ENCODE measurements around the gene GPR4. TPM values are rescaled to one million over a fixed set of nuclear protein-coding genes. Genes with fewer than 3 reads are reported as not detected.

The GPR4 gene
- total RNA-seq, 3 donors from 2014 or later: 0.84 to 1.0 (median 1.0) TPM

DNA sequence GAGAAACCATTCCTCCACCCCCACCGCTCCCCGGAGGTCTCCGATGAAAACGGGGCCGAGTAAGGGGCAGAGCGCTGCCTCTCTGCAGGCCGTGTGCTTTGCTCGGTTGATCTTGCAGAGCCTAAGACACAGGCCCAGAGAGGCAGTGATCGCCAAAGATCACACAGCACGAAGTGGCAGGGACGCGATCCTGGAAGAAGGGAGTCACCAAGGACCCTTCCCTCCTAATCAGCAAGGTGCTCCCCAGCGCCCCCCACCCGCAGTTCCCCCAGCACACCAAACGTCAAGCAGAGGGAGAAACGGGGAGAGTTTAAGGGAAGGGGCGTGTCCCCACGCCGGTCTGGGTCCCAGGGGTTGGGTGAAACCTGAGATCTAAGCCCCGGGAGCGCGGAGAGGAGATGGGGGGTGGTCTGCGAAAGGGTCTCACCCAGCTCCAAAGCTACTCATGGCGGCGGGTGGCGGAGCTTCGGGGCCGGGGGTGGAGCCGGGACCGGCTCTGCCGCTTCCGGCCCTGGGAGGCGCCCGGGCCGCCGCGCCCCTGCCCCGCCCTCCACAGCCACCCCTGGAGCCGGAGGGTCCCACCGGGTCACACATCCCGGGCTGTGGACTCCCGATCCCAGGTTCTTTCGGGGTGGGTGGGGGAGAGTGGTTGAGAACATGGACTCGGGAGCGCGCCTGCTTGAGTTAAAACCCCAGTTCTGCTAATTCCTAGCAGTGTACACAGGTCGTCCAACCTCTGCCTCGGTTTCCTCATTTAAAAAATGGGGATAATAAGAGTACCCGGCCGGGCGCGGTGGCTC lies 37.1 kb upstream of the GPR4 start, which contains the start of gene EML2:
Gene EML2, minus strand, starts transcription at position 468 of the 800 bp plus-strand sequence. Its CDS starts 21 bp downstream, at position 447.
- H3K36me3 ChIP-seq (ENCODE audit: low read depth): no peaks in the 10 kb centered on the region
- no peaks in the 10 kb centered on the region for H3K9me3 ChIP-seq
- ATAC-seq: peak; percentile 67
- peak; percentile 80 to 86 (median 83) for DNase-seq
- TF ChIP-seq, protein P1, sequence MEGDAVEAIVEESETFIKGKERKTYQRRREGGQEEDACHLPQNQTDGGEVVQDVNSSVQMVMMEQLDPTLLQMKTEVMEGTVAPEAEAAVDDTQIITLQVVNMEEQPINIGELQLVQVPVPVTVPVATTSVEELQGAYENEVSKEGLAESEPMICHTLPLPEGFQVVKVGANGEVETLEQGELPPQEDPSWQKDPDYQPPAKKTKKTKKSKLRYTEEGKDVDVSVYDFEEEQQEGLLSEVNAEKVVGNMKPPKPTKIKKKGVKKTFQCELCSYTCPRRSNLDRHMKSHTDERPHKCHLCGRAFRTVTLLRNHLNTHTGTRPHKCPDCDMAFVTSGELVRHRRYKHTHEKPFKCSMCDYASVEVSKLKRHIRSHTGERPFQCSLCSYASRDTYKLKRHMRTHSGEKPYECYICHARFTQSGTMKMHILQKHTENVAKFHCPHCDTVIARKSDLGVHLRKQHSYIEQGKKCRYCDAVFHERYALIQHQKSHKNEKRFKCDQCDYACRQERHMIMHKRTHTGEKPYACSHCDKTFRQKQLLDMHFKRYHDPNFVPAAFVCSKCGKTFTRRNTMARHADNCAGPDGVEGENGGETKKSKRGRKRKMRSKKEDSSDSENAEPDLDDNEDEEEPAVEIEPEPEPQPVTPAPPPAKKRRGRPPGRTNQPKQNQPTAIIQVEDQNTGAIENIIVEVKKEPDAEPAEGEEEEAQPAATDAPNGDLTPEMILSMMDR (IDR thresholded peaks at IDR 0.05): no peak
- peaks cover 29% of the 10 kb centered on the region for H3K4me1 ChIP-seq (ENCODE audit: low read depth)
- intact Hi-C loops (cut with DNase I, micrococcal nuclease): no loop called here
- H3K4me3 ChIP-seq: peak within 1 kb of the TSS; percentile 41

DNA sequence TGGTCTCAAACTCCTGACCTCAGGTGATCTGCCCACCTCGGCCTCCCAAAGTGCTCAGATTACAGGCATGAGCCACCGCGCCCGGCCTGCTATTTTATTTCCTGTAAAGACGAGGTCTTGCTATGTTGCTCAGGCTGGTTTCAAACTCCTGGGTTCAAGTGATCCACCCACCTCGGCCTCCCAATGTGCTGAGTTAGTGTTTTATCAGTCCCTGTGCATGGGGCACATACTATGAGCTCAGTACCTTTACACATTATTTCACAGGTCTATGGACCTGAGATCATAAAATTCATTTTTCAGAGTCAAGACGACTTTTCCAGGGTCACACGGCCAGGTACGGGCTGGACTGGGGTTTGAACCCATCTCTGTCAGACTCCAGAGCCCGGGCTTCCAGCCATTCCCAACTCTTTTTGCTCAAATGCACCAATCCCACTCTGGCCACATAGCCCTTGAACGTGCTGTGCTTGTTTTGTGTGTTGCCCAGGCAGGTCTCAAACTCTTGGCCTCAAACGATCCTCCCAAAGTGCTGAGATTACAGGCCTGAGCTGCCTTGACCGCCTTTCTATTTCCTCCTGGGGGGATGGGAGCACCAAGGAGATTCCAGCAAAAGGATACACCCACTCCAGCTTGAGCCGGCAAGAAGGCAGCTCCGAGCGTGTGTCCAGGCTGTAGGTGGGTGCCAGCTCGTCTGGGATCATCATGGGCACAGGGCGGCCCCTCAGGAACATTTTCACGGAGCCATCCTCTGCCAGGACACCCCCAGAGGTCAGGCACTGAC lies 36.1 kb upstream of the GPR4 start:
- Histone ChIP-seq H3K4me1 (ENCODE audit: low read depth) (peaks cover 28% of the 10 kb centered on the region), H3K9me3 (no peaks in the 10 kb centered on the region), H3K36me3 (ENCODE audit: low read depth) (no peaks in the 10 kb centered on the region), H3K4me3 (no peak overlapping the region)
- TF ChIP-seq, protein P1 (IDR thresholded peaks at IDR 0.05): no peak
- intact Hi-C loops (cut with DNase I, micrococcal nuclease): no loop called here
- DNase-seq (peak; percentile 68 to 80 (median 68)), ATAC-seq (peak; percentile 51)

DNA sequence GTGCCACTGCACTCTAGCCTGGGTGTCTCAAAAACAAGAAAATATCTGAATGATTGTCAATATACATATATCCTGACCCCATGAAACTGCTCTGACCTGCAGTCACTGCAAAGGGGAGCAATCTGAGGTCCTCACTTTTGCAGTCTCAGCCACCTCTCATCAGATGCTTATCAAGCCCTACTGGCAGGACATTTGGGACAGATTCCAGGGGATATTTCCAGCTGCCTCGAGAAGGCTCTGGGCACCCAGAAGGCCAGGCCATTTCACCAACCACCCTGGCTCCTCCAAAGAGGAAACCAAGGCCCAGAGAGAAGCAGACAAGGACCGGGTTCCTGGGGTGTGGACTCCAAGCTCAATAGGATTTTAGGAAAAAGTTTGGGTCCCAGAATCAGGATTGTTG lies 34.9 kb upstream of the GPR4 start:
- ATAC-seq: no peak
- no peak overlapping the region for H3K4me3 ChIP-seq
- TF ChIP-seq, protein P1 (IDR thresholded peaks at IDR 0.05): no peak
- peaks cover 26% of the 10 kb centered on the region for H3K4me1 ChIP-seq (ENCODE audit: low read depth)
- no peaks in the 10 kb centered on the region for H3K36me3 ChIP-seq (ENCODE audit: low read depth)
- intact Hi-C loops (cut with DNase I, micrococcal nuclease): no loop called here
- no peaks in the 10 kb centered on the region for H3K9me3 ChIP-seq
- DNase-seq: no peak

DNA sequence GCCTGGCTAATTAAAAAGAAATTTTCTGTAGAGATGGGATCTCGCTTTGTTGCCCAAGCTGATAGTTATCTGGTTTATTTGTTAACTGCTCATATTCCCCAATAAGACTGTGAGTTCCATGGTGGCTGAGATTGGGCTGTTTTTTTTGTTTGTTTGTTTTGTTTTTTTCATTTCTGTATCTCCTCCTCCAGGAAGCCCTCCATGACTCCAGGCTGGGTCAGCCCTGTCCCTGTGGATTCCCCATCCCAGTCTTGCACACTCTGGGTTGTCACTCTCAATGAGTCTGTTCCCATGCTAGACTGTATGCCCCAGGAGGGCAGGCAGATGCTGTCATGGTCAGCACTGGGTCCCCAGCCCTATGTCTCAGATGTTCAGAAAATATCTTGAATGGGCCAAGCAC lies 34.3 kb upstream of the GPR4 start:
- Histone ChIP-seq H3K4me3 (no peak overlapping the region), H3K36me3 (ENCODE audit: low read depth) (no peaks in the 10 kb centered on the region), H3K9me3 (no peaks in the 10 kb centered on the region), H3K4me1 (ENCODE audit: low read depth) (peaks cover 20% of the 10 kb centered on the region)
- TF ChIP-seq, protein P1 (IDR thresholded peaks at IDR 0.05): no peak
- DNase-seq (no peak), ATAC-seq (no peak)
- intact Hi-C loops (cut with DNase I, micrococcal nuclease): no loop called here

DNA sequence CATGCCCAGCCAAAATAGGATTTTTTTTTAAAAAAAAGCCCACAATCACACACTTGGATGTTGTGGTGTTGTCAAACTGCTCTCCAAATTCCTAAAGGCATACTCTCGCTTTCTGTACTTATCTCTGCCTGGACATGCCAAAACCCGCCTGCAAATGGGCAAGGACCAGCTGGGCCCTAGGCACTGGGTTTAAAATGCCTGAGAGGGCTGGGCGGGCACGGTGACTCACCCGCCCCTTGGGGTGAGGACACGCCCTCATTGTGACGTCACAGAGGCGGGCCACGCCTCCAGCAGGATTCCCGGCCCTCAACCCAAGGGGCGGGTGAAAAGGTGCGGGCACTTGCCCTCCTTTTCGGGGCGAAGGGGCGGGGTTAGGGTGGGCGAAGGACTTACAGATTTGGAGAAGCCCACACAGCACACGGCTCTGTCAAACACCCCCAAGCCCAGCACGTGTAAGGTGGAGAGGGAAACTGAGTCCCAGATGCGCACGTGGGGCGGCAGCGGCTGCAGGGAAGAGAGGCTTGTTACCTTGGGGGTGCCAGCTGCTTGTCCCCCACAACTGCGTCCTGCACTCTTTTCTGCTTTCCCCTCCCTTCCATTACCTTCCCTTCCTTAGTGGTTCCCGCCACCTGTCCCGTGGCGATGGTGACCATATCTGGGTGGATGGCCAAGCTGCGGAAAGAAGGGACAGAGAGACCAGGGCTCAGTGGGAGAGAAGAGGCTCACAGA lies 30.6 kb upstream of the GPR4 start:
- no peak overlapping the region for H3K4me3 ChIP-seq
- ATAC-seq (peak; percentile 93), DNase-seq (peak; percentile 70 to 80 (median 72))
- TF ChIP-seq, protein P1 (IDR thresholded peaks at IDR 0.05): no peak
- intact Hi-C loops (cut with DNase I, micrococcal nuclease): no loop called here
- peaks cover 3% of the 10 kb centered on the region for H3K36me3 ChIP-seq (ENCODE audit: low read depth)
- H3K9me3 ChIP-seq: no peaks in the 10 kb centered on the region
- H3K4me1 ChIP-seq (ENCODE audit: low read depth): peaks cover 5% of the 10 kb centered on the region
